ENCODE measurements around the gene MRPL23.

Gene MRPL23

DNA sequence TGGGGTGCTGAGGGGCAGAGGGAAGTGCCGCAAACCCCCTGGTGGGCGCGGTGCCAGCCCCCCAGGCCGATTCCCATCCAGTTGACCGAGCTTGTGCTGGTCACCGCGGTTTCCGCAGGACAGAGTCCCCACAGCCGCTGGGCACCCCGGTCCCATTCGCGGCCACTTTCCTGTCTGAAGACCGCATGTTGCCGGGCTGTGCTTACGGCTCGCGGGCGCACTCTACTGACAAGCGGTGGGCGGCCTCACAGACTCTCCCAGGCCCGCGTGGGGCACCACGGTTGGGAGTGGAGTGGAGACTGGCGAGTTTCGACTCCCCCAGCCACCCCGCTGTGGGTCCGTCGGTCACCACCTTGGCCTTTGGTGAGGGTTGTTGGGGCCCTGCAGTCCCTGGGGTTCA is 51.2 kb downstream of the MRPL23 start:
- DNase-seq: no peak

DNA sequence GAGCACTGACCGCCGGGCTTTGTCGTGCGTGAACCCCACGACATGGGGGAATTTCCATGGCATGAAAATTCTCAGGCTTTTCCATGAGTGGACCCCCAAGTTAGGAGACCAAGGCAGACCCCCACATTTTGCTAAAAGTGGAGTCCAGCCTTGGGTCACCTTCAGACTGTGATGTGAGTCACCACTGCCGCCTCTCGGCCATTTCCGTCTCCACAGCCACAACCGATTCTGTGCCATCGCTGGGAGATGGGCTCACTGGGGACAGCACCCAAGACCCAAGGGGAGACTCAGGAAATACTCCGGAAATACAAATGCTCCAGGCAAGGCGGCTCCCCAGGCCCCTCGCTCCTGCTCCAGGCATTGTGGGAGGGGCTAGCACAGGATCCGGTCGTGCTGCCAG is 51.7 kb downstream of the MRPL23 start:
- DNase-seq: no peak

DNA sequence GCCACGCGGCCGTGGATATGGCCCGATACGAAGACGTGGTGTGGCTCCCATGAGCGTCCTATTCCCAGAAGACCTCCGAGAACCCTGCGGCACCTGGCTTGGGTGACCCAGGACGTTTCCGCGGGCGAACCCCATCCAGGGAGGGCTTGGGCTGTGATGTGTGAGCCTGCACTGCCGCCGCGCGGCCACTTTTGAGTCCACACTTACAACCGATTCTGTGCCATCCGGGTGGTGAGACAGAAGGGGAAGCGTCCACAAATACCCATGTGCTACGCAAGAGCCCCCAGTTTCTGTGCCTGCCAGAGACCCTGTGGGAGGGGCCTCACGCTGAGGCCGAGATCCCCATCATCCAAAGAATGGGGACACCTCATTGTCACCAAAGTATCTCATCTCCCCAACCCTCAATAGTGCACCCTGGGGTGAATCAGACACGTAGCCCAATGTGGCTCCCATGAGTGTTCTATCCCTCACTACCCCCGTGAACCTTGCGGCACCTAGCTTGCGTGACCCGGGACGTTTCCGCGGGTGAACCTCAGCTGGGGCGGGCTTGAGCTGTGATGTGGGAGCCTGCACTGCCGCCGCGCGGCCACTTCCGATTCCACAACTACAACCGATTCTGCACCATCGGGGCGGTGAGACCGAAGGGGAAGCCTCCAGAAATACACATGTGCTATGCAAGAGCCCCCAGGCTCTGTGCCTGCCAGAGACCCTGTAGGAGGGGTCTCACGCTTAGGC is 55.1 kb downstream of the MRPL23 start:
- DNase-seq: no peak

DNA sequence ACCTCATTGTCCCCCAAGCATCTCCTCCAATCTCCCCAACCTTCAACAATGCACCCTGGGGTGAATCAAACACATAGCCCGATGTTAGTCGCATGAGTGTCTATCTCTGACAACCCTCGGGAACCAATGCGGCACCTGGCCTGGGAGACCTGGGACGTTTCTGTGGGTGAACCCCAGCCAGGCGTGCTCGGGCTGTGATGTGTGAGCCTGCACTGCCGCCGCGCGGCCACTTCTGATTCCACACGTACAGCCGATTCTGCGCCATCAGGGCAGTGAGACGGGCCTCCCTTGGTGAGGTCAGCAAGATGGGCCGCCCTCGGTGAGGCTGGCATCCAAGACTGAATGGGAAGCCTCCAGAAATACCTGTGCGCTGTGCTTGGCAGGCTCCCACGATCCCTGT is 55.7 kb downstream of the MRPL23 start:
- DNase-seq: no peak

DNA sequence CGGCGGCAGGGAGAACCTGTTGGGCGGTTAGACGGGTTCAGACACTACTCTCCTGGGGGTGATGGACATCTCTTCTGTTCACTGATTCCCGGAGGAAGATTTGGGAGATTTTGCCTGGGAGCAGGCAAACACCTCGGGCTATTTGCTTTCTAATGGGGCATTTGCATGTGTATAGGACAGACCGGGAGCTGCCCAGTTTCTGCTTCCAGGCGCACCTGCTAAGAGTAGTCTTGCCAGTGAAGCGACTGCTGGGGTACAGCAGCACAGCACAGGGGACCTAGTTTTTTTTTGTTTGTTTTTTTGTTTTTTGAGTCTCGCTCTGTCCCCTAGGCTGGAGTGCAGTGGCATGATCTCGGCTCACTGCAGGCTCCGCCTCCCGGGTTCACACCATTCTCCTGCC is 57.3 kb downstream of the MRPL23 start:
- DNase-seq: no peak

All from fibroblast of upper back skin (primary cell).